GM06990 (cell line): ENCODE data around the gene ZNF384.

ENCODE experiments used
- DNase-seq: peaks from one replicate; pipeline ENCODE4 v3.0.0-alpha.2; 2011; ENCODE audit not compliant: insufficient read length; ENCODE audit errors: extremely low read depth
- H3K27me3 ChIP-seq: replicated peaks from 2 replicates; pipeline ENCODE4 v1.6.0; 2011; ENCODE audit warnings: low read length; ENCODE audit not compliant: control insufficient read depth, insufficient read depth
- H3K36me3 ChIP-seq: 2 replicates; pipeline ENCODE4 v1.5.1; 2011; ENCODE audit warnings: low read length; ENCODE audit not compliant: control insufficient read depth, insufficient read depth
- H3K4me3 ChIP-seq: replicated peaks from 2 replicates; pipeline ENCODE4 v1.5.1; 2011; ENCODE audit warnings: low read depth, mild to moderate bottlenecking, control low read depth, low read length
- CTCF ChIP-seq: IDR thresholded peaks from 2 replicates; pipeline ENCODE4 v1.5.1; 2011; ENCODE audit warnings: low read length, control low read depth, mild to moderate bottlenecking, inconsistent platforms; ENCODE audit not compliant: insufficient read depth, poor library complexity, severe bottlenecking

Gene ZNF384

GRCh38 chr12:6644903-6645302, 44.3 kb downstream of the ZNF384 start:
- DNase-seq = no peak
- no peak for TF ChIP-seq CTCF
- H3K4me3 ChIP-seq = no peak overlapping the region
- no peaks in the 10 kb centered on the region for H3K27me3 ChIP-seq
- peaks cover 2% of the 10 kb centered on the region; the same call in 1 of the 2 replicates for H3K36me3 ChIP-seq

- TF ChIP-seq CTCF = no peak
- Histone ChIP-seq H3K36me3 (peaks cover 2% of the 10 kb centered on the region; the same call in 1 of the 2 replicates), H3K27me3 (no peaks in the 10 kb centered on the region), H3K4me3 (peak overlapping the region; percentile 30)
- peak; percentile 48 for DNase-seq
Observed at GRCh38 chr12:6644257-6644596, 44.9 kb downstream of the ZNF384 start.

- Histone ChIP-seq H3K4me3 (no peak overlapping the region), H3K36me3 (peaks cover 2% of the 10 kb centered on the region; the same call in 1 of the 2 replicates), H3K27me3 (no peaks in the 10 kb centered on the region)
- TF ChIP-seq CTCF = no peak
- DNase-seq = peak; percentile 26
Observed at GRCh38 chr12:6643569-6644256, 45.5 kb downstream of the ZNF384 start.

- Histone ChIP-seq H3K4me3 (no peak overlapping the region), H3K27me3 (no peaks in the 10 kb centered on the region), H3K36me3 (no peaks in the 10 kb centered on the region)
- no peak for TF ChIP-seq CTCF
- DNase-seq = no peak
Observed at GRCh38 chr12:6641131-6641530, 48.0 kb downstream of the ZNF384 start.

GRCh38 chr12:6640497-6640896, 48.7 kb downstream of the ZNF384 start:
- TF ChIP-seq CTCF = no peak
- no peak for DNase-seq
- Histone ChIP-seq H3K27me3 (no peaks in the 10 kb centered on the region), H3K36me3 (no peaks in the 10 kb centered on the region), H3K4me3 (no peak overlapping the region)
